CD4-positive, alpha-beta T cell treated with Interleukin-6 at 100 ng/mL for 8 hours (primary cell): ENCODE results near the gene HABP2.

Experiments
- DNase-seq: peaks from one replicate; pipeline ENCODE4 v3.0.0-alpha.2; 2020; ENCODE audit warnings: mixed read lengths, low spot score

Gene HABP2

DNA sequence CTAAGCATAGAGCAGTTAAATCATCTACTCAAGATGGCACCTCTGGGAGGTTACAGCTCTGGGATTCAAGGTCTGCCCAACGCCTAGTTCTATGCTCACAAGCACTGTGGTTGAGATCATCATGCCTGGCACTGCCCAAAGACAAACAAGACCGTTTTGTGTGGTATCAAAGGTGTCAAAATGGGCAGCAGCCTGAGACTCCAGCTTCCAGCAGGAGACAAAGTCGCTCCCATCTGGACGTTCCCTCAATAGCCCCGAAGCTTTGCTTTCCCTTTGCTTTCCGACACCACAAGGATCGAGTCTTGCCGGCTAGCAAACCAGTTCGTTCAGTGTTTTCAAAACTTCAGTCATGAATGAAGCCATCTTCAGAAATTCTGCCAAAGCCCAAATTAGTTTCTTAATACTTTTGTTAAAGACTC, 5.1 kb downstream of the HABP2 start:
- DNase-seq: no peak

- no peak for DNase-seq
These were observed 7.2 kb downstream of the HABP2 start for GRCh38 chr10:113560071-113560470.

DNA sequence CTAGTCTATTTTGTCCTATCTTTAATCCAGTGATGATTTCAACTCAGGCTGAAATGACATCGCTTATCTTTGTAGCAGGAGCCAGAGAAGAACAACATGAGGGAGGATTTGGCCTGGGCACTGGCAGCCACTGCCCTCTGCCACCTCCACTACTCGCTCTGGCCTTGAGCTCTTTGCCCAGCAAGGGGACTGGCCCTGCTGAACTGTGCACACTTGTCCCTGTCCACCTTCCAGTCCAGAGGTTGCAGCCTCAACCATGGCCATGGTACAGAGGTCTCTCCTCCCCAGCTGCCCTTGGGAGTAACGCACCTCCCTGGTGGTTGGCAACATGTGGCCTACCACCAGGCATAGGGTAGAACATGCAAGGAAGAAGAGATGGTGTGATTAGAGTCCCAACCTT, 8.4 kb downstream of the HABP2 start:
- DNase-seq: no peak

DNA sequence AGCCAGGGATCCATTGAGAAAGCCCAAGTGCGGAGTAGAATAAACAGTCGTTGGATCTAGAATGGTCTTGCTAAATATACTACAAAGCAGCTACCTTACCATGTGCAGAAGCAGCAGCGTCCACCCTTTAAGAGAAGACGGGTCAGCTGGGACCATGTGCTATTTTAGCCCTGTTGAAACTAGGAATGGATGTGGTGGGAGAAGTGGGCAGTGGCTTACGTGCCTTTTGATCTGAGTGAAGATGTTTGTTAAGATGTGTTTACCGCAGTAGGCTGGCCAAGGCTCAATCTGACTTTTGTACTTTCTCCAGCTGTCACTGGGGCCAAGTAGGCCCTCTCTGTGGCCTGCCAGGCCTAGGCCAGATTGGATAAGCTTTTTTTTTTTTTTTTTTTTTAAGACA, 9.2 kb downstream of the HABP2 start:
- DNase-seq: no peak

DNA sequence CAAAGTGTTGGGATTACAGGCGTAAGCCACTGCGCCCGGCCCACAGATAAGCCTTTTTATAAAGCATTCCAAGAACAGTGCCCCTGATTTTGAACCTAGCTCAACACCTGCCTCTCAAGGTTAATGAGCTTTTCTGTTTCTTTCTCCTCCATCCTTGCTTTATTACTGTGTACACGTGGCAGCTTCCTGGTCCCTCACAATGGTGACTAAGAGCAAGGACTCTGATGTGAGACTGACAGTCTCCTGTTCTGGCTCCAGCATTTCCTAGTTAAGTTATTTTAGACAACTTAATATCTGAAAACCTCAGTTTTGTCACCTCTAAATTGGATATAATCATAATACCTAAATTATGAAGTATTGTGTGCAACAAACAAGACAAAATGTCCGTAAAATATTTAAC, 9.9 kb downstream of the HABP2 start:
- DNase-seq: no peak

- peak; percentile 44 for DNase-seq
These were observed 10.6 kb downstream of the HABP2 start for GRCh38 chr10:113563306-113564088.

DNA sequence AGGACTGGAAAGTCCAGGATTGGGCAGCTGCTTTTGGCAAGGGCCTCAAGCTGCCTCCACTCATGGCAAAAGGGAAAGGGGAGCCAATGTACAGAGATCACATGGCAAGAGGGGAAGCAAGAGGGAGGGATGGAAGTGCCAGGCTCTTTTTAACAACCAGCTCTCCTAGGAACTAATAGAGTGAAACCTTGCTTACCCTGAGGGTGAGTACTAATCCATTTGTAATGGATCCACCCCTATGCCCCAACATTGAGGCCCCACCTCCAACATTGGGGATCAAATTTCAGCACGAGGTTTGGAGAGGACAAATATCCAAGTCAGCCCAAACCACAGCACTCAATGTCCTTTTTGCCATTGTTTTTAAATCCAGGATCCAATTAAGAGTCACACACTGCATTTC, 12.5 kb downstream of the HABP2 start:
- DNase-seq: no peak

DNA sequence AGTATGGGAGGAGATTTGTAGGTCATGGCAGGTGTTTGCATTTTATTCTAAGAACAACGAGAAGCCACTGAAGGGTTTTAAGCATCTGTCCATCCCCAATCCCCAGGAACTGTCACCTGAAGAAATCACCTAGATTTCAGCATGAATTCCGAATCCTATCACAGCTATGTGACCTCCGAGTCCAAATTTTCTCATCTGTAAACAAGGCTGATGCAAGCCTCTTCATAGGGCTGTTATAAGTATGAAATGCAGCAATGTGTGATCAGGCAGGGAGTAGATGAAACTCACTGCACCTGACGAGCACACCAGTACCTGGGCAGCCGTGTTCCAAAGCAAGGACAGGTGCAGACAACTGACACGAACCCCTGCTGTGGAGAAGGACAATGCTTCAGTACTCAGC, 14.0 kb downstream of the HABP2 start:
- DNase-seq: no peak

DNA sequence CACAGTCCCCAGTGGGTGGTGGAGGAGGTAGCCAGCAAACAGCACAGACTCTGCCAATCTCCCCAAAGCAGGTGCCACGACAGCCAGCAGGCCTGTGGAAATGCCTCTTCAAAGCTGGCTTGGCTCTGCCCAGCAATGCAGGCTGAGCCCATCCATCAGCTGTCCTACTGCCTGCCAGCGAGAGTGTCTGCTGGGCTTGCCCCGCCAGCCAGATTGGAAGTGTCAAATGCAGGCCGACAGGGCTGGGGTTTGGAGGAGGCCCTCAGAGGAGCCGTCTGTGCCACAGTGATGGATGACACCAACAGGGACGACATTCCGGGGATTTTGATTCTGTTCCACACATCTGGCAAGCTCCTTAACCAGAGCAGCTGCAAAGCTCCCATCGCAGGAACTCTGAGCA, 16.7 kb downstream of the HABP2 start:
- no peak for DNase-seq

GRCh38 chr10:113572520-113573290, 19.9 kb downstream of the HABP2 start:
- DNase-seq: no peak

DNA sequence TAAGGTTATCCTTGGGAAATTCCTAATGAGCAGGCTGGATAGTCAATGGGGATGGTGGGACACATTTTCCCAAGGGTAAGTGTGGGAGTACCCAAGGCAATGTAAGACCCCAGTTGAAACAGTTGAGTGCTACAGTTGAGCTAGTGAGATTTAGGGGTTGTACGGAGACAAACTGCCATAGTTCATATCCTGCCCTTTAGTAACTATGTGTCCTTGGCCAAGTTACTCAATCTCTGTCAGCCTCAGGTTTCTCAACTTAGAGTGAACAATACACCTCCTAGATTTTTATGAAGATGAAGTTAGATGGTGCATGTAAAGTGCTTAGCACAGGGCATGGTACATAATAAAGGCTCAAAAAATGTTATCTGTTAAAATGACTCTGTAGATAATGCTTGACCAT, 20.5 kb downstream of the HABP2 start:
- DNase-seq: no peak

GRCh38 chr10:113576852-113577251, 24.0 kb downstream of the HABP2 start:
- no peak for DNase-seq

DNA sequence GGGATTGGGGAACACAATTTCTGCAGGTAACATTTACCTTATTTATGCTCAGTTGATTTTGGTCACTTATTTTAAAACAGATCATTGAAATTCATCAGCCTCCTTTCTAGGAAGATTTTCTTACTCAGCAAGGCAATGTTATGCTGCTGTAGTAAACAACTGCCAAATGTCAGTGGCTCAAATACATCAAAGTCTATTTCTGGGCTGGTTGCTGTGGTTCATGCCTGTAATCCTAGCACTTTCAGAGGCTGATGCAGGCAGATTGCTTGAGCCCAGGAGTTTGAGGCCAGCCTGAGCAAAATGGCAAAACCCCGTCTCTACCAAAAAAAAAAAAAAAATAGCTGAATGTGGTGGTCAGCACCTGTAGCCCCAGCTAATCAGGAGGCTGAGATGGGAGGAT, 25.9 kb downstream of the HABP2 start:
- DNase-seq: no peak

GRCh38 chr10:113581092-113581491, 28.2 kb downstream of the HABP2 start:
- no peak for DNase-seq

DNA sequence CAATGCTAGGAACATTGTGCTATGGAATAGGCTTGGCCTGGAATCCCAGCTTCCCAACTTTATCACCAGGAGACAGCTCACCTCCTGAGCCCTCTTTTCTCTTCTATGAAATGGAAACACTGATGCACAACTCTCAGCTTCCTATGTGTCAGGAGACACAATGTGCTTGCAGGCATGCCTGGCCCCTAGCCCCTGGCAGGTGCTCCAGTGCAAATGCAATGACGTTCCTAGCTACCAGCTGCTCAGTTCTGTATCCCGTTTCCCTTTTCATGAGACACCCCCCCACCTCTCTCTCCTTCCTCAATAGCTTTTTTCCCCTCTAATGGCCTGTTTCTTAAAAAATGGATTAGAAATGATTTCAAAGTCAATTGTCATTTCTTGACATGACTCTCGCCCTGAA, 30.7 kb downstream of the HABP2 start:
- DNase-seq: no peak

GRCh38 chr10:113585949-113586348, 33.1 kb downstream of the HABP2 start:
- DNase-seq: no peak

DNA sequence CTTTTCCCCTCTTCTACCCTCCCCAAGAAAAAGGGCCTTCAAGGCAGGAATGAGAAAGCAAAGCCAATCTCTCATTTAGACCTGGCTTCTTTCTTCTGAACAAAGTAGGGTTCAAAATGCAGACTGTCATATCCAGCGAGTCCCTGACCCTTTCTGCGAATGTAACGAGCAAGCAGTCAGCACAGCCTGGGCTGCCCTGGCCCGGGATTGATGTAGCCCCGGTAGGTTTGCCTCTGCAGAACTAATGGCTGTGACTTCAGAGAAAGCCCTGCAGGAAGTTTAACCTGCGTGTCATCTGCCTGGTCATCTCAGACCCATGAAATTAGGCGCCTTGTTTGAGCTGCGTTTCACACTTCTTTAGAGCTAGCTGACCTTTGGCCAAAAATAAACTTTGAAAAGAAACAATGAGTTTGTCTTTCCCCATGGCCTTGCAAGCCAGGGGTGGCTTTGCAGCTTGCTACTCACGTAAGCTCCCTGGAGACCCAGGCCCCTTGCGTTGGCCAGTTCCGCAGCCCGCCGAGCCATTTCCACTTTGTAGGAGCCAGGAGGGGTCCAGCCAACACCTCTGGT, 36.4 kb downstream of the HABP2 start:
- no peak for DNase-seq

- DNase-seq: no peak
These were observed 37.7 kb downstream of the HABP2 start for GRCh38 chr10:113590581-113590980.

- no peak for DNase-seq
These were observed 39.5 kb downstream of the HABP2 start for GRCh38 chr10:113592380-113592779.

DNA sequence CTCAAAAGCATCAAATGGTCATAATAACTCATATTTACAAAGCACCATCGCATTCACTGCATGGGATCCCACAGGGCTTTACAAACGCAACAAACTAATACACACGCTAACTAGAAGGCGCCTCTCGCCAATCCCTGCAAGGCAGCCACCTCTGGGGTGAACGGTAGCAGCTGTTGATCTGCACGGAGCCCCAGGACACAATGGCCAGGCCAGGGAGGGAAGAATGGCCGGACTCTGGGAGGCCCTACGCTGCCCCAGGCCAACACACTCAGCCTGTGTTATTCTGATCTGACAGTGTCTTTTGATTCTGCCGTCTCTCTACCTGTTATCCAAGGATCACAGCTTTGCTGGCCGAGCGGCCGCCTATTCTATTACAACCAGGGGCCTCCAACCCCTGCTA, 41.8 kb downstream of the HABP2 start:
- no peak for DNase-seq

- DNase-seq: no peak
These were observed 47.7 kb downstream of the HABP2 start for GRCh38 chr10:113600569-113600968.

DNA sequence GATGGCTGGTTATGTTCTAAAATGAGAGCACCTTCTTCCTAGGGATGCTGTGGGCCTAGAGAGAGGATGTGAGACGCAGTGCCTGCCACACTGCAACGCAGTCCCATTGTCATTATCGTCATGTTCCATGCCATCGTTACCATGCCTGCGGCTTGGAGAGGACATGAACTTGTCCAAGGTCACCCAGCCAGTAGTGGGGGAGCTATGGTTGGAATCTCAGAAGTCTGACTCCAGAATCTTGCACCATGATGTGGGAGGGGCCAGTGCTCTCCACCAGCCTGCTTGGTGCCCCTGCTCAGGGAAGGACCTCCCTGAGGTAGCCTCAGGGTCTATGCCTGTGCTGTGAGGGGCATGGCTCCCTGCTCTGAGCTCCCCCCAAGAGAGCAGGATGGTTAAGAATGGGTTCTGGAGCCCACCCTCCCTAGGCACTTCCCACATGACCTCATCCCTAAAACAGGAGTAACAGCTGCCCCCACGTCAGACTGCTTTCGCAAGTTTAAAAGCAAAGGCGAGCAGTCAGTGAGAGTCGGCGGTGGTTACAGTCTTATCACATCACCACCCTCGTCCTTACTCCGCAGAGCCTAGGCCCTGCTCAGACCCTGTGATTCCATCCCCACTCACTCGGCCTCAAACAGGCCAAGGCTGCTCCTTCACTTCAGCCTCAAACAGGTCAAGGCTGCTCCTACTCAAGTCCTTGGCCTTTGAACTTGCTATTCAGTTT, 50.4 kb downstream of the HABP2 start:
- DNase-seq: no peak

GRCh38 chr10:113604572-113604971, 51.7 kb downstream of the HABP2 start:
- no peak for DNase-seq
